HFF-Myc (cell line): ENCODE data around the gene CRBN.

ENCODE experiments used
- DNase-seq: peaks from one replicate; pipeline ENCODE4 v3.0.0-alpha.2; 2011; ENCODE audit warnings: low read depth; ENCODE audit errors: extremely low read depth
- H3K4me3 ChIP-seq: replicated peaks from 2 replicates; pipeline ENCODE4 v1.5.1; 2011; ENCODE audit warnings: low read depth, mild to moderate bottlenecking, control low read depth, low read length
- CTCF ChIP-seq: IDR thresholded peaks from 2 replicates; pipeline ENCODE4 v1.5.1; 2012; ENCODE audit warnings: mild to moderate bottlenecking, low read depth, low read length, control low read depth; ENCODE audit errors: missing control alignments

The CRBN gene

GRCh38 chr3:3117651-3118050, 61.8 kb downstream of the CRBN start:
- H3K4me3 ChIP-seq, result no peak overlapping the region
- no peak for TF ChIP-seq CTCF
- DNase-seq, result no peak

GRCh38 chr3:3113042-3113709, 66.3 kb downstream of the CRBN start:
- TF ChIP-seq CTCF, result no peak
- H3K4me3 ChIP-seq, result no peak overlapping the region
- no peak for DNase-seq

- no peak overlapping the region for H3K4me3 ChIP-seq
- DNase-seq, result no peak
These were observed 68.6 kb downstream of the CRBN start for GRCh38 chr3:3110749-3111361.

GRCh38 chr3:3110299-3110630, 69.2 kb downstream of the CRBN start, which contains the start of gene IL5RA:
Gene IL5RA, minus strand, starts transcription at chr3:3110374. Its CDS starts 5,390 bp downstream, at chr3:3104984.
- no peak for TF ChIP-seq CTCF
- DNase-seq, result no peak
- H3K4me3 ChIP-seq, result no peak within 1 kb of the TSS

More at GRCh38 chr3:3110749-3111361, 68.6 kb downstream of the CRBN start:
- TF ChIP-seq CTCF, result no peak

- no peak overlapping the region for H3K4me3 ChIP-seq
- no peak for DNase-seq
- no peak for TF ChIP-seq CTCF
These were observed 69.8 kb downstream of the CRBN start for GRCh38 chr3:3109407-3110298.

- H3K4me3 ChIP-seq, result no peak overlapping the region
- TF ChIP-seq CTCF, result no peak
- DNase-seq, result no peak
These were observed 71.6 kb downstream of the CRBN start for GRCh38 chr3:3107858-3108257.
